HUES6 (cell line): ENCODE data around the gene ZBED6.

Experiments
- H3K27ac ChIP-seq: 2 replicates; pipeline ENCODE4 v1.7.0; 2013; ENCODE audit warnings: low read depth, mild to moderate bottlenecking, low read length, inconsistent platforms
- H3K27me3 ChIP-seq: 2 replicates; pipeline ENCODE4 v1.6.1; 2013; ENCODE audit warnings: low read length; ENCODE audit not compliant: control insufficient read depth, insufficient read depth
- H3K36me3 ChIP-seq: 2 replicates; pipeline ENCODE4 v1.6.1; 2013; ENCODE audit warnings: low read length; ENCODE audit not compliant: control insufficient read depth, insufficient read depth
- H3K4me1 ChIP-seq: 2 replicates; pipeline ENCODE4 v1.6.1; 2013; ENCODE audit warnings: low read length; ENCODE audit not compliant: control insufficient read depth, insufficient read depth
- H3K4me3 ChIP-seq: 2 replicates; pipeline ENCODE4 v1.5.1; 2013; ENCODE audit warnings: low read depth, low read length
- H3K9ac ChIP-seq: one replicate; pipeline ENCODE4 v1.6.1; 2013; ENCODE audit warnings: mild to moderate bottlenecking, low read length
- H3K9me3 ChIP-seq: 2 replicates; pipeline ENCODE4 v1.6.1; 2013; ENCODE audit warnings: low read depth, low read length; ENCODE audit not compliant: control insufficient read depth, insufficient read depth

The ZBED6 gene

GRCh38 chr1:203764105-203765028, 31.1 kb upstream of the ZBED6 start:
- Histone ChIP-seq H3K4me3 (no peak overlapping the region), H3K36me3 (no peaks in the 10 kb centered on the region), H3K9ac (no peak overlapping the region), H3K4me1 (no peaks in the 10 kb centered on the region; the same call in 1 of the 2 replicates), H3K27me3 (no peaks in the 10 kb centered on the region), H3K27ac (no peak overlapping the region), H3K9me3 (no peaks in the 10 kb centered on the region)

GRCh38 chr1:203765029-203765837, 30.2 kb upstream of the ZBED6 start, which contains the start of gene LAX1:
TSS of gene LAX1 (plus strand) at chr1:203765183. CDS start at chr1:203765566, 383 bp downstream.
- Histone ChIP-seq H3K27ac (no peak within 1 kb of the TSS), H3K36me3 (no peaks in the 10 kb centered on the region), H3K4me3 (no peak within 1 kb of the TSS), H3K9me3 (no peaks in the 10 kb centered on the region), H3K4me1 (no peaks in the 10 kb centered on the region; the same call in 1 of the 2 replicates), H3K27me3 (no peaks in the 10 kb centered on the region), H3K9ac (no peak within 1 kb of the TSS)

- Histone ChIP-seq H3K4me3 (no peak overlapping the region), H3K27ac (no peak overlapping the region), H3K9ac (no peak overlapping the region), H3K4me1 (no peaks in the 10 kb centered on the region; the same call in 1 of the 2 replicates), H3K36me3 (no peaks in the 10 kb centered on the region), H3K9me3 (no peaks in the 10 kb centered on the region), H3K27me3 (no peaks in the 10 kb centered on the region)
These were observed 27.2 kb upstream of the ZBED6 start for GRCh38 chr1:203768256-203768655.

- no peak overlapping the region for H3K4me3 ChIP-seq
- H3K36me3 ChIP-seq: no peaks in the 10 kb centered on the region
- H3K27me3 ChIP-seq: no peaks in the 10 kb centered on the region
- H3K27ac ChIP-seq: no peak overlapping the region
- no peaks in the 10 kb centered on the region; the same call in 1 of the 2 replicates for H3K4me1 ChIP-seq
- H3K9me3 ChIP-seq: no peaks in the 10 kb centered on the region
- no peak overlapping the region for H3K9ac ChIP-seq
These were observed 25.7 kb upstream of the ZBED6 start for GRCh38 chr1:203769505-203770343.

- Histone ChIP-seq H3K9ac (no peak overlapping the region), H3K36me3 (no peaks in the 10 kb centered on the region), H3K4me1 (no peaks in the 10 kb centered on the region; the same call in 1 of the 2 replicates), H3K4me3 (no peak overlapping the region), H3K27ac (no peak overlapping the region), H3K27me3 (no peaks in the 10 kb centered on the region), H3K9me3 (no peaks in the 10 kb centered on the region)
These were observed 23.5 kb upstream of the ZBED6 start for GRCh38 chr1:203771901-203772301.

- Histone ChIP-seq H3K36me3 (no peaks in the 10 kb centered on the region), H3K4me3 (no peak overlapping the region), H3K27ac (no peak overlapping the region), H3K9me3 (no peaks in the 10 kb centered on the region), H3K4me1 (no peaks in the 10 kb centered on the region; the same call in 1 of the 2 replicates), H3K27me3 (no peaks in the 10 kb centered on the region), H3K9ac (no peak overlapping the region)
These were observed 22.6 kb upstream of the ZBED6 start for GRCh38 chr1:203772836-203773235.

- Histone ChIP-seq H3K27me3 (no peaks in the 10 kb centered on the region), H3K4me1 (no peaks in the 10 kb centered on the region; the same call in 1 of the 2 replicates), H3K9ac (no peak overlapping the region), H3K9me3 (no peaks in the 10 kb centered on the region), H3K4me3 (no peak overlapping the region), H3K27ac (no peak overlapping the region), H3K36me3 (no peaks in the 10 kb centered on the region)
These were observed 18.8 kb upstream of the ZBED6 start for GRCh38 chr1:203776636-203777035.

- H3K4me3 ChIP-seq: no peak overlapping the region
- H3K27me3 ChIP-seq: no peaks in the 10 kb centered on the region
- no peaks in the 10 kb centered on the region for H3K9me3 ChIP-seq
- H3K27ac ChIP-seq: no peak overlapping the region
- H3K9ac ChIP-seq: no peak overlapping the region
- H3K36me3 ChIP-seq: no peaks in the 10 kb centered on the region
- no peaks in the 10 kb centered on the region; the same call in 1 of the 2 replicates for H3K4me1 ChIP-seq
These were observed 17.8 kb upstream of the ZBED6 start for GRCh38 chr1:203777596-203777995.

GRCh38 chr1:203778146-203778545, 17.3 kb upstream of the ZBED6 start:
- no peak overlapping the region for H3K27ac ChIP-seq
- no peaks in the 10 kb centered on the region for H3K36me3 ChIP-seq
- H3K4me1 ChIP-seq: no peaks in the 10 kb centered on the region; the same call in 1 of the 2 replicates
- no peaks in the 10 kb centered on the region for H3K9me3 ChIP-seq
- H3K9ac ChIP-seq: no peak overlapping the region
- no peak overlapping the region for H3K4me3 ChIP-seq
- no peaks in the 10 kb centered on the region for H3K27me3 ChIP-seq

- peaks cover 3% of the 10 kb centered on the region for H3K4me1 ChIP-seq
- H3K27ac ChIP-seq: no peak overlapping the region
- no peaks in the 10 kb centered on the region for H3K36me3 ChIP-seq
- no peaks in the 10 kb centered on the region for H3K27me3 ChIP-seq
- H3K4me3 ChIP-seq: no peak overlapping the region
- no peaks in the 10 kb centered on the region for H3K9me3 ChIP-seq
- H3K9ac ChIP-seq: no peak overlapping the region
These were observed 16.6 kb upstream of the ZBED6 start for GRCh38 chr1:203778789-203779188.
